Measurements from ENCODE around the gene SCYL3. TPM values are rescaled to one million over a fixed set of nuclear protein-coding genes. Genes with fewer than 3 reads are reported as not detected.
"Not testable (repeated sequence)": the region's sequence is repeated elsewhere in the genome, so short reads cannot be mapped to it uniquely, and the experiment has no call there.

The SCYL3 gene, protein sequence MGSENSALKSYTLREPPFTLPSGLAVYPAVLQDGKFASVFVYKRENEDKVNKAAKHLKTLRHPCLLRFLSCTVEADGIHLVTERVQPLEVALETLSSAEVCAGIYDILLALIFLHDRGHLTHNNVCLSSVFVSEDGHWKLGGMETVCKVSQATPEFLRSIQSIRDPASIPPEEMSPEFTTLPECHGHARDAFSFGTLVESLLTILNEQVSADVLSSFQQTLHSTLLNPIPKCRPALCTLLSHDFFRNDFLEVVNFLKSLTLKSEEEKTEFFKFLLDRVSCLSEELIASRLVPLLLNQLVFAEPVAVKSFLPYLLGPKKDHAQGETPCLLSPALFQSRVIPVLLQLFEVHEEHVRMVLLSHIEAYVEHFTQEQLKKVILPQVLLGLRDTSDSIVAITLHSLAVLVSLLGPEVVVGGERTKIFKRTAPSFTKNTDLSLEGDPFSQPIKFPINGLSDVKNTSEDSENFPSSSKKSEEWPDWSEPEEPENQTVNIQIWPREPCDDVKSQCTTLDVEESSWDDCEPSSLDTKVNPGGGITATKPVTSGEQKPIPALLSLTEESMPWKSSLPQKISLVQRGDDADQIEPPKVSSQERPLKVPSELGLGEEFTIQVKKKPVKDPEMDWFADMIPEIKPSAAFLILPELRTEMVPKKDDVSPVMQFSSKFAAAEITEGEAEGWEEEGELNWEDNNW
- total RNA-seq = 10.7 TPM

DNA sequence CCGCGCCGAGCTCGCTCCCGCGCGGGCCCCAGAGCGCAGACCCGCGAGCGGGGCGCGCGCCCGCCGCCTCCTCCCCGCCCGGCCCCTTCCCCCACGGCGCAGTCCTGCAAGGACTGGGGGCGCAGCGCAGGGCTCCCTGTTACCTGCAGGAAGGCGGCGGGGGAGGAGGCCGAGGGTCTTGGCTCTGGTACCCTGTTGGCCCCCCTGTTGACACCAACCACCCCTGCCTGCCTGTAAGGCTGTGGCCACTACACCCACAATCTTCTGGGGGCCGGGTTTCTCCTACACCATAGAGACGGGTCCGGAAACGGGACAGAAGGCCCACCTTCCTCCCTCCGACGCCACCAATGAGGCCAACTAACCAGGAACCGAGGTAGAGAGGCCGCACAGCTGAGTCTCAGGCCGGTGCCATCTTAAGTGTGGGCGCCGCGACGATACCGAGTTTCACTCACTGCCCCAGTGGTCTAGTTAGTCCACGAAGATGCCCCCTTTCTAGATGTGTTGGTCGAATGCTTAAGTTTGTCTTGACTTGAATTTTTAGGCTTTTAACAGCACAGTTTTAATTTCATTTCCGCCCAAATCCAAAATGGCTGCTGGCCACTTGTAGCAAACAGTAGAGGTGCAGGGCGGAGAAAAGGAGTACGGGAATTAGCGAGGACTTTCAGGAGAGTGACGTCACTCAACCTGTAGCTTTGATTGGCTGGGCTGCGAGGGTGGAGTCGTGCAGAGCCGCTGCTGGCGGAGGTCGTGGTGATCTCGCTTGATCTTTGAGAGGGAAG lies at the start of gene SCYL3:
Gene SCYL3 (minus strand): TSS at position 252 of the 779 bp plus-strand sequence. CDS start 5,056 bp downstream, outside the sequence.
- DNase-seq = peak; percentile 99

DNA sequence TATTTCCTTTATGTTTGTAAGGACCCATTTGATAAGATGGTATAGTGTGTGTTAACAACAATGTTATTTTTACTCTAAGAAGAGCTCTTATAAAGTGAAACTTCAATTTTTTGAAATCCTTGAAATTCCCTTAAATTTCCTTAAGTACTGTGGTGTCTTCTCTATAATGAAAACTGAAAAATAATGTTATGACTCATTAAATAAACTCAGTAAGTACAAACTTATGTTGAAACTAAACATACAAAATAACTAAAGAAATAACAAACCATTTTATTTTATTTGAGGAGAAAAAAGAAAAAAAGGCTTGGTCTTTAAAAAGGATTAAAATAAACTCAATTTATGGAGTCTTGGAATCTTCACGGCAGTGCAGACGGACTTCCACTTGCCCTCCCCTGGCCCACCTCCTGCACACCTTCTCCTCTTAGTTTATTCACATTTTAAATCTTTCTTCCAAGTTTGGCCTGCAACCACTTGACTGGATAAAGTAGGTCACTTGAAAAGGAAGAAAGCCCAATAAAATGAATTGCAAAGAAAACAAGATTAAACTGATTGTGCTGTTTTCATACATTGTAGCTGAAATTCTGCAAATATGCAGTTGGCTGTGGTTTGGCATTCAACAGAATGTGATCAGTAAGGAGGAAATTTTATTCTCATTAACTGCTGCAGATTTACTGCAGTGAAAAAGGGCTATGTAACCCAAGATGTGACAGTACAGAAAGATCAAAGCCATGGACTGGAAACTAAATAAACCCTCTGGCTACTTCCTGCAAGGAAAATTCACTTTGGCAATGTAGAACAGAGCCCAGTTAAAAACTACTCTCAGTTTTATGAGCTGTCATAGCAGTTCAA lies 48.5 kb upstream of the SCYL3 start:
- DNase-seq = peak; percentile 27

DNA sequence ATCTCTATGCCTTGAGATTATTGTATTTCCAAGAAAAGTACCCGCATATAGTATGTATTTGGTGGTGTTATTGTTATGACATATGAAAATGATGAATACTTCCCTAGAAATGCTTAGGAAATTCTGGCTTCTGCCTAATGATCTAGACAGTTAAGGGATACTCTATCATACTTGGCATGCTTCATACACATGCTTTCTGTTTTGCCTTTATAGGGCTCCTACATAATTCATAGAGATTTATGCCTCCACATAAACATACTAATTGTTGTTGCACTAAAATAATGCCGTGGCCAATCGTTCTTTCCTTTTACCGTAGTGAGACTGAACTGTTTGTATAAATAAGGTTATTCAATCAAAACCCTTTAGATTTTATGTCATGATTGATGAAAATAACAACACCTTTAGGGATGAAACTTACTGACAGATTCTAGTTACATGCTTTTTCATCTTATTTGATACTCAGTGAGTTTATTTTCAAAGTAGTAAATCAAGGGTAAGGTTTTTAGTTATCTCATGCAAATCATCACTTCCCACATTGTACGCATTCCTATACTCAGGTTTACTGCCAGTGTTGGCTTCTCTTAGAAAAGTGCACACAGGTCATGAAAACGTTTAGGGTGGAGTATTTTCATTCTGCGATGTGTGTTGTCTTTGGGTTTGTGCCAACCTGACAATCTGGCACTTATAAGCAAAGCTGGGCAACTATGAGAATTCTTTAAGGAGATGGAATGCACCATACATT lies 40.5 kb upstream of the SCYL3 start:
- DNase-seq = peak; percentile 28

DNA sequence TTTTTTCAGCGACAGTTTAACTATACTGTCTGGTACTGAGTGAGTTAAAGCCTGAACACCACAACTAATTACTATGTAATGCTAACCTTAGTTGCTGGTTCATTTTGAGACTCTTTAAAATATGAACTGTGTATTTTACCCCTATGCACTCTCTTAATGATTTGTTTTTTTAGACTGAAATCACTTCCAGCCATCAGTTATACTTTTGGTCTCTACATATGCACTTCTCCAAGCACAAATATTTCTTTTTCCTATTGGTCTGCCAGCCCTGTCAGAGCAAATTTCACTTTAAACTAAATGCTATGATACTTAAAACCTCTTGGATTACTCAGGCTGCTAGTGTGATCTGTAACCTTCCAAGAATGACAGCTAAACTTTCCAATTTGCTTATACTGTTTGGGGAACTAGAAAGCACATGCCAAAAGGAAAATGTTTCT lies 38.1 kb upstream of the SCYL3 start:
- peak; percentile 82 for DNase-seq

DNA sequence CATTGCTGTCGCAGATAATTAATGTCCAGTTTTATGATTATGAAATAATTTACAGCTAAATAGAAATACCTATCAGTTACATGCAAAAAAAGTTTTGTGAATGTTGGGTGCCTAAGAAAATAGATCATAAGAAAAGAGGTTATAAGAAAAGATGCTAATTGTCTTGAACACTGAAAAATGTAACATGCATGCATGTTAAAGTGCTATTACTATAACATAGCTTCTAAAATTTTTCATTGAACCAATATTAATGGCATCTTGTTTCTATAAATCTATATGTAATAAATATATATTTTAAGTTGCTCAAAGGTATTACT lies 35.5 kb upstream of the SCYL3 start:
- no peak for DNase-seq

DNA sequence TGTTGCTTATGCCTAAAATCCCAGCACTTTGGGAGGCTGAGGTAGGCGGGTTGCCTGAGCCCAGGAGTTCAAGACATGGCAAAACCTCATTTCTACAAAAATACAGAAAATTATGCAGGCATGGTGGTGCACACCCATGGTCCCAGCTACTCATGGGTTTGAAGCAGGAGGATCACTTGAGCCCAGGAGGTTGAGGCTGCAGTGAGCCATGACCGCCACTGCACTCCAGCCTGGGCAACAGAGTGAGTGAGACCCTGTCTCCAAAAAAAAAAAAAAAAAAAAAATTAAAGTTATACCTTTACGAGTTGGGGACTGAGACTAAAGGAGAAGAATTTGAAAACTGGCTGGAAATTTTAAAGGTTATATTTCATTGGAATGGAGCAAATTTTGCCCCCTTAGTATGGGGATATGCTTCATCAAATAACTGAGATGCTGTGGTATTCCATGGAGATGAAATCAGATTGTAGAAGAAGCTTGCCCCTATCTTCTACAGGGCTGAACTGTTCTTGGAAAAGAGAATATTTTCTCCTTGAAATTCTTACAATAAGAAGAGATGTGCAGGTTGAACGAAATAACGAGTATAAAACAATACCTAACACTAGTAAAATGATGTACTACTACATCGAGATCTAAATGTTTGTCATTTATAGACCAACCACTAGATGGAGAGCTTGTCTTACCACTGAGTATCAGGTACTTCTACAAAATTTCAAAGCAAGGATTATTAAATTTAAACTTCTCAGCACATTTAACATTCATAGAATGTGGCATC lies 34.9 kb upstream of the SCYL3 start:
- peak; percentile 68 for DNase-seq

DNA sequence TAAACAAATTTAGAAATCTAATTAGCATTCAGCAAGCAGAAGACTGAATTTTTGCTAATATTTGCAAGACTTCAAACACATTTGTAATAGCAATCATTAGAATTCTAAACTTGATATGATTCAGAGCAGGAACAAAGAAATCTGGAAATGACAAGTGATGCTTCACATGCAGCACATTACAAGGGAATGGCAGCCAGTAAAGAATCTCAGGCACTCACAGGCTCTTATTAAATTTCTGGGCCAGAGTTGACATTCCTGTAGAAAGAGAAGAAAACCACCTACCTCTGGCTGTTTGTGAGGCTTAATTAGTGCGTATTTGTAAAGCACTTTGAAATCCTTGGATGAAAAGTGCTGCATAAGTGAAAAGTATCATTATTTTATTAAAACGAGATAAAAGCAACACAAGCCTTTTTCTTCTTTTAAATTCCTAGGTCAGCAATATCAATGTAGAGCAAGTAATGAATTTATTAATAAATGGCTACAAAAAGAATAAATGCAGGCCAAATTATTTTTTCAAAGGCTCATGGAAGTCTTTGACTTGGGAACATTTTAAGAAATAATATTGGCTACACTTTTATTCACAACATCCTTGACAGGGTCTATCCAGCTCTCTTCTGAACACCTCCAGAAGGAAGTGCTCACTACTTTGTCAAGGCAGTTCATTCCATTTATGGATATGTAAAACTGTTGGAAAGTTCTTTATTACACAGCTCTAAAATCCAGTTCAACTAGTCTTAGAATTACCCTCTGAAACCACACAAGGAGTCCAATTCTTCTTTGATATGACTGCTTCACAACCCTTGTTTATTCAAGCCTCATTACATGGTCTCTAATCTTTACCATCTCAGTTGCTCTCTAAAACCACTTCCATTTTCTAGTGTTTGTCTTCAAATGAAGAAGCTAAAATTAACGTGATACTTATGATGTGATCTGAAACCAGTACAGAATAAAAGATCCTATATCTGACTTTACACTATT lies 32.1 kb upstream of the SCYL3 start:
- no peak for DNase-seq

DNA sequence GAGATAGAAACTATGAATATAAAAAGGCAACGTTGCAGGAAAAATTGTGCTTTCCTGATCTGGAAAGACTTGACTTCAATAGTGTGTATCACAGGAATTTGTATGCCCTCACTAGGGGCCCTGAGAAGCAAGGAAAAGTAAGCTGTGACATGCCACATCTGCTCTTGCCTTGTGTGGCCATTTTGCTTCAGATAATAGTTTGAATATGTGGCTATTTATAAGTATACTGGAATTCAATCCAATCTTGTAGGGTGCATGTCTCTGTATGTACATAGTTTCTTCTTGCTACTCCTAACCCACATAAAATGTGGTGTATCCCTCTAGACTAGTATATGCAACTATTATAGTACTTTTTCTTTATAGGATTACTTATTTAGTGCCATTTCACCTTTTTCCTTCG lies 31.1 kb upstream of the SCYL3 start:
- no peak for DNase-seq

DNA sequence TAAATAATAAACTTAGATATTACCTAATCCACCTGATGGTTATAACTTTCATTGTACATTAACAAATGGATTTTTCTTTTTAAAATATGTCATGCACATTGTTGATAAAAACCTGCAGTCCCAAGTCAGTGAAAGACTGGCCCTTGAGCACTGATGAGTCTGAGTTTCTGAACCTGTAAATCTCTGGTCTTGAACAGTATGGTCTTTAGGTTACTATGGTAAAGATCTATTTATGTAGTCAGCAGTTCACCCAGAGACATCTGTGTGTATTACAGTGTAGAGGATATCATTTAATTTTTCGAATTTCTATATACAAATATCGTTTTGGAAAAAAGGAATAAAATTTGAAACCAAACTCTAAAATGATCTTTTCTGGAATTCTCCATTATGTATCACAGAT lies 30.4 kb upstream of the SCYL3 start:
- DNase-seq = no peak

DNA sequence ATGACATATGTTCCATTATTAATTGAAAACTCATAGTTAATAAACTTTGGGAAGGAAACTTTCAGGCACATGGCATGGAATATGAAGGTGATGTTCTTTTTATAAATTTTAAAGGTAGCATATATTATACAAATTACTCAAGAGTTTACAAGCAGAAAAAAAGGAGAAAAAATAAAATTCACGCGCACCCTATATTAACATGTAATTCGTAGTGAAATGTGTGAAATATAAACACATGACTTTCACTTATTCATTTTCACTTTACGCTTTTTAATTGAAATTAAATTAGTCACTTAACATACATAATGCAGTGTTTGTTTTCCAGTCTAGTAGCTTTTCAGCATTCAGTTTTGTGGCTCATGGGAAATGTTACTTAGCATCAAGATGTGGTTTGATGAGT lies 27.4 kb upstream of the SCYL3 start:
- no peak for DNase-seq

DNA sequence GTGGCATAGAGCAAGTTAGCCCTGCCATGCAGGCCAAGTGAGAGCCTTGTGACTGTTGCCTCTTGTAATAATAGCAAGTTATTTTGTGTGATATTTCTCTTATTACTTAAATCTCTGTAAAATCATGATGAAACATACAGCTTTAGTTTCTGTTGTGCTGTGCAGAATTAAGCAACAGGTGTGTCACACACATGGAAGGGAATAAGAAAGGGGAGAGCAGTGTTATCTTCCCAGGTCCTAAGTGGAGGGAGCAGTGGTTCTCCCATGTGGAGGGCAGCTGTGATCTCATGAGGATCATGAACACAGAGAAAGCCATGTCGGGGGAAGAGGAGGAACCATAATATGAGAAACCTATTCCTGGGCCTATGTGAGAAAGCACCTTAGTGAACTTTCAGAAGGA lies 25.2 kb upstream of the SCYL3 start:
- DNase-seq = no peak

DNA sequence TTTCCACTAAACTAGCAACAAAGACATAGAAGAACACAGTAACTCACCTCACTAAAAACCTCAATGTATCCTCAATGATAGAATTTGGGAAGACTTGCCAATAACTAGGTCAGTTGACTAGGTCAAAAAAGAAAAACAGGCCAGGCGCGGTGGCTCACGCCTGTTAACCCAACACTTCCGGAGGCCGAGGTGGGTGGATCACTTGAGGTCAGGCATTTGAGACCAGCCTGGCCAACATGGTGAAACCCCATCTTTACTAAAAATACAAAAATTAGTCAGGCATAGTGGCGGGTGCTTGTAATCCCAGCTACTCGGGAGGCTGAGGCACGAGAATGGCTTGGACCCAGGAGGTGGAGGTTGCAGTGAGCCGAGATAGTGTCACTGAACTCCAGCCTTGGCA lies 24.5 kb upstream of the SCYL3 start:
- not testable (repeated sequence) for DNase-seq

DNA sequence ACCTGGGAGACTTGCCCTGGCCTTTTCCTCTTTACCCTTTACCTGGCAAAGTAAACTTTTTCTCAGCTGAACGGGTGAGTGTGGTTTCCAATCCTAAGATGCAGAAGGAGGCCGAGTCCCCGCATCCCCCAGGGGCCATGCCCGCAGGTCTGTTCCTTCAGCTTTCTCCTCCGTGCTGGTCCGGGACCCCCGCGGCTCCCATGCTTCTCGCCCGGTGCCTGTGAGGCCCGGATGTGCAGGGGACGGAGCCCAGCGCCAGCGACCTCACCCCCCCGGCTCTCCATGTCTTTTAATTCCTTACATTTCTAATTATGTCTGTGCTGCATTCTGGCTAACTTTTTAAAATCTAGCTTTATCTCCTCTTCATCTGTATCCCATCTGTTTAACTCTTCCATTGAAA lies 21.5 kb upstream of the SCYL3 start:
- DNase-seq = no peak

DNA sequence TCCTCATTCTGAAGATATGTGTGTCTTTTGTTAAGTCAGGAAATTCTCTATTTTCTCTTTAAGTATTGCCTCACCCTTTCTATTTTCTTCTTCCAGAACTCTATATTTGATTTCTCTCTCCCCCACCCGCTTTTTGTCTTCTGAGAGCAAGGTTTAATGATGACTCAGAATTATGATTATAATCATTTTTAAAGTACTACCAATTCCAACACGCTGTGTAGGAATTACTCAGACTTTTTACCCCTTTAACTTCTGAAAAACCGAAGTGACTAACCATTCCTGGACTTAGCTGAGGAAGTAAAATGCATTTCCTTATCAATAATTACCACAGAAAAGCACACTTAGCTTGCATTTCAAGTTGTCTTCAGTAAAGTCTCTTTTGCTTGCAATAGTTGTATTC lies 20.8 kb upstream of the SCYL3 start:
- no peak for DNase-seq

DNA sequence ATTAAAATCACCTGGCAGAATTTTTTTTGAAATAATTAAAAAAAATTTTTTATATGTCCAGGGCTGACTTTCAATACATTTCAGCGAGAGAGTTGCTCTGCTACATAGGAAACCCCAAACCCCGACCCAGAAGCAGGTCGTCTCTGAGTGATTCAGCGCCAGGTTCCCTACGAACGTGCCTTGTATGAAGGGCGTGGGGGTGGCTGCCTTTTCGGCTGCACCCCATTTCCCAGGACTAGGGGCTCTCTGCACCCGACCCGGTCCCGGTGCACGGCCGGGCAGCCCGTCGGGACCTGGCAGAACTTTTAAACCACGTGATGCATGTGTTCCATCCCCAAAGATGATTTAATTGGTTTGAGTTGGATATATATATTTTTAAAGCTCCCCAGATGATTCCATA lies 15.8 kb upstream of the SCYL3 start:
- no peak for DNase-seq

DNA sequence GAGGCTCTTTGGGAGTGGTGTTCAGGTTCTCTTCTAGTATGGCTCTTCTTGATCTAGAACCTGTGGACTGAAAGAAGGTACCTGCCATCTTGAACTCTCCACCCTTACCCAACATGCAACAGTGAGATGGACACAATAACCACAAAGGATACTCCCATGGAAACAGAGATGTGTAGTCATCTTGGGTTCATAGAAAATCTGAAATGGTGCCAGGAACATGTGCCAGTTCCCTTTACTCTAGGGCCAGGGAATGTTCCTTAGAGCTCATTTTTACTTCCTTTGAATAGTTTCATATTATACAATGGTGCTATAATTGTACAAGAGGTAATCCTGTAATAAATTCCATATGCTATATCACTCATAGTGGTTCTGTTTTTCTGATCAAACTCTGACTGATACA lies 13.2 kb upstream of the SCYL3 start:
- no peak for DNase-seq

DNA sequence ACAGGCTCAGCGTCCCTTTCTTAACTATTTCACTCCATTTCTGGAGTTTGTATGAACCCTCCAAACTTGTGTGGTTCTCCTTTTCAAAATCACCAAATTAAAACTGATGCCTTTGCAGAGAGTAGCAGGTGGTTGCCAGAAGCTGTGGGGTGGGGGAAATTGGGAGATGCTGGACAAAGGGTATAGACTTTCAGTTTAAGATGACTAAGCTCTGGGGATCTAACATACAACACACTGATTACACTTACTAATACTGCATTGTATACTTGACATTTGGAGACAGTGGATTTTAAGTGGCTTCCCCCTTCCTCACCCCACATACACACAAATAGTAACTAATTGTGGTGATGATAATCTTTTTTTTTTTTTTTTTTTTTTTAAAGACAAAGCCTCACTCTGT lies 11.1 kb upstream of the SCYL3 start:
- no peak for DNase-seq

DNA sequence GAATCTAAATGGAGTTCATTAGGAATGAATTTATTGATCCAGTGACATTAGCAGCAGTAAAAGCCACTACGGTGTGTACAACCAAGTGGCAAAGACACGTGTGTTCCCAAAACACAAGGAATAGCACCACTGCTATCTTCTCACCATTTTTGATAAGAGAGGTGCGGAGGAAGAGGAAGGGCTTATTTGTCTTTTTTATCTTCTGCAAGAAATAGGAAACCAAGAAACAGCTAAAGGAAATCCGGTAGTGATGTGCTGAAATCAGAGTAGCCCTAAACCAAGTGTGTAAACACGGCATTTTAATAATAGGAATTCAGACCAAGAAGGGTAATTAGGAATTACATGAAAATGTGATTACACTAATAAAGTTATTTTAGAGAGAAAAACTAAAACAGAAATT lies 9.1 kb upstream of the SCYL3 start:
- DNase-seq = no peak

DNA sequence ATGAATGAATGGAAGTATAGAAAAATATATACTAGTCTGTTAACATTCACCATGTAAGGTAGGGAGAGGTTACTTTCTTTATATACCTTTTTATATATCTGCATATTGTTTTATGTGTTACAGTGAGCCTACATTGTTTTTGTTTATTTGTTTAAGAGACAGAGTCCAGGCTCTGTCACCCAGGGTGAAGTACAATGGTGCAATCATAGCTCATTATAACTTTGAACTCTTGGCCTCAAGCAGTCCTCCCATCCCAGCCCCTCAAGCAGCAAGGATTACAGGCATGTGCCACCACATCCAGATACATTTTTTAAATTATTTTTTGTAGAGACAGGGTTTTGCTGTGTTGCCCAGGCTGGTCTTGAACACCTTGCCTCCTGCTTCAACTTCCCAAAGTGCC lies 7.4 kb upstream of the SCYL3 start:
- no peak for DNase-seq

Data from tongue (tissue), 2 donors.